NCI-H524 treated with DMSO at 0.1 percent for 48 hours (cell line): Measurements from ENCODE around the gene GSTP1.
"Not testable (repeated sequence)": the region's sequence is repeated elsewhere in the genome, so short reads cannot be mapped to it uniquely, and the experiment has no call there.

Experiments used
- DNase-seq: peaks from one replicate; lab custom pipeline; 2025; lab: John Stamatoyannopoulos, UW

GSTP1 gene

DNA sequence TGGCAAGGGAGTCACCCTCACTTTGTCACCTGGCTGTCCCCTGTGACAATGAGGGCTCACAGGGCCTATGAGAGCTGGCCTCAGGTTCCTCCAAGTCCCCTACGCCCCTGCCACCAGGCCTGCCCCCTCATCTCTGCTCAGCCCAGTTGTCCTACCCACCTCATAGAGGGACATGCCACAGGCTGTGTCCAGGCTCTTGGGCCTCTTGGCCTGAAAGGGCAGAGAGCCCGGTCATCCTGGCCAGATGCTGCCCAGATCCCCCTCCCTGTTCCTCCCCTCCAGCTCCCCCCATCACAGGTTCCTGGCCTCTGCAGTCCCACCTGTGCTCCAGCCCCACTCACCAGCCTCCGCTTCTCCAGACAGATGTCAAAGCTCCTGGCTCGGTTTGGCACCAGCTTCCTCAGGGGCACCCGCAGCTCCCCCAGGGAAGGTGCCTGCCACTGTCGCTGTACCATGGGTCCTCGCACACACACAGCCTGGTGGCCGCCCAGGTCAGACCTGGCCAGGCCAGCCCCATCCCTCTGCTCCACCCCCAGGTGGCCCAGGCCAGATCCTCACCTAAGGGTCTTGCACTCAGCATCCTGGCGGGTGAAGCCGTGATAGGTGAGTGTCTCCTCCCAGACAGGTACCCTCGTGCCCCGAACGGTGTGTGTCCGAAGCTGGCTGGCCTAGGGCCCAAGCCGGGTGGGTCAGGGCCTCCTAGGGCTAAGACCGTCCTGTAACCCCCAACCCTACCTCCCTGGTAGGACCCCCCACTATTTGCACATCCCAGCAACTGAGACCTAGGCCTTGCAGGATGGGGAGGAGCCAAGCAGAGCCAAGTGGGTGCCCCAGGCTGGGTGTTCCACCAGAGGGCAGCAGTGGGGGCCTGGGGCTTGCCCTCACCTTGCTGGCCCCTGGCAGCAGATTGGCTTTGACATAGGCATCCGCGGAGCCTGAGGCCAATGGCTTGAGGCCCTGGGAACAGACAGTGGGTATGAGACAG is 31.4 kb downstream of the GSTP1 start:
- DNase-seq = no peak

DNA sequence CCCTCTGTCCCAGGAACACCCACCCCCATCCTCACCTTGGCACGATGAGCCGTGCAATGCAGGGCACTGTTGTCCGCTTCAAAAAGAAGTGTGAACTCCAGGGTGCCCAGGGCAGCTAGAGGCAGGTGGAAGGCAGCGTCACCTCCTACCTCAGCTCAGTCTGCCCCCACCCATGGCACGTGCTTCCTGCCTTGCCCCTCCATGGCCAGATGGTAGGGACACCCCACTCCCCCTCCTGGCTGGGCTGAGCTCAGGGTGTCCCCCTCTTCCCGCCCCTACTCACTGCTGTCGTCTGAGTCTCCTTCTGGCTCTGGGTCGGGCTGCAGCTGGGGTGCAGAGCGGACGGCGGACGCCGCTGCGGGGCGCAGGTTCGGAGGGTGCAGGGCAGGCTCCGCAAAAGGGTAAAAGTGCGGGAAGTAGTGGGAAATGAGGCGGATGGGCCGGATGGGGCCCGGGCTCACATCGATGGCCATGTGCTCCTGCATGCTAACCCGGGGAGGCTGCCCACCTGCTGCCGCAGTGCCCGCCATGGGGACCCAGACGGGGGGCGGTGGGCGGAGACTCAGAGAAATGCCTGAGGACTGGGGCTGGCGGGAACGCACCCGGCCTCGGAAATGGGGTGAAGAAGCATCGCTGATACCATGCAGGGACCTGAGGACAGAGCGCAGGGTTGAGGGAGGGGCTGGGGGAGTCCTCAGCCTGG is 32.3 kb downstream of the GSTP1 start:
- DNase-seq = no peak

DNA sequence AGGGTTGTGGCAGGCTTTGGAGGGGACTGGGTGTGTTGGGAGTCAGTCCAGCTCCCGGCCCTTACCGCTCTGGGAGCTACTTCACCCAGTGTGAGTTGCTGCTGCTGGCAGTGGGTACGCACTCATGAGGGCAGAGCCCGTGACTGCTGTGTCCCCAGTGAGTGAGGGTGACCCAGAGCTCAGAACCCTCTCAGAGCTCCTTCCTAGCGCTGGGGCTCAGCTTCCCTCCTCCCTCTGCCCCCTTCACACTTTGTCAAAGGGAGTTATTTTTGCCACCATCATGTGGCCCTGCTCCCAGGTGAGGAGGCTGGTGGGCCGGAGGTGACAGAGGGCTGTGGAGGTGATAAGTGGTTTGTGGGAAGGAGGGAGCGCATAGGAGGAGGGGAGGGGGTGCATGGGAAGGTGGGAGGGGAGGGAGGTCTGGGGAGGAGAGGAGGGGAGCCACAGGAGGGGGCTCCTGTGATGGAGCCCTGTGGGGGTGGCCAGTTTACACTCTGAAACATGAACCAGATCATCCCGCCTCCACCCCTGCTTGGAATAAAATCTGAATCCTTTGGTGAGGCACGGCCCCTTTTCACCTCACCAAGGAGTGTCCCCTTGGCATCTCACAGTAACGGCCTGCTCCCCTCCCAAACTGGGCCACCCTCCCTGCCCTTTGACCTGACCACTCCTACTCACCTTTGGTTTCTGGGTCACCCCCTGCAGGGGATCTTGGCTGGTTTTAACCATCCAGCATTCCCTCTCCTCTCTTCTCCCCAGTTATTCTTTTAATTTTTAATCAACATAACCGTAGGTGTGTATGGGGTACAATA is 33.0 kb downstream of the GSTP1 start:
- no peak for DNase-seq

DNA sequence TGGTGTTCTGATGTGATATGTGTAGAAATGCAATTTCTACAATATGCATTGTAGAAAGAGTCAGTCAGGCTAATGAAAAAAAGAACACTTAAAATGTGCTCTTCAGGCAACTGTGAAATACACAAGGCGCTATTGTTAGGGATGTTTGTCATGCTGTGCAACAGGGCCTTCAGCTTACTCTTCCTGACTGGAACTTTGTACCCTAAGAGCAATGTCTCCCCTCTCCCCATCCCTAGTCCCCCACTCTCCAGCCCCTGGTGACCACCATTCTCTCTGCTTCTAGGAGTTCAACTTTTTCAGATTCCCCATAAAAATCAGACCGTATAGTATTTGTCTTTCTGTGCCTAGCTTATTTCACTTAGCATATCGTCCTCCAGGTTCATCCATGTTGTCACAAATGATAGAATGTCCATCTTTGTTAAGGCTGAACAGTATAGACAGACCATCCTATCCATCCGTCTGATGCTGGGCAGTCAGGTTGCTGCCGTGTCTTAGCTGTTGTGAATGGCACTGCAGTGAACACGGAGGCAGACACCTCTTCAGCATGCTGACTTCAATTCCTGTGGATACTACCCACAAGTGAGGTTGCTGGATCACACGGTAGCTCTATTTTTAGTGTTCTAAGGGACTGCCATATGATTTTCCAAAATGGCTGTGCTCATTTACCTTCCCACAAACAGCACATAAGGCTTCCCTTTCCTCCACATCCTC is 33.8 kb downstream of the GSTP1 start:
- no peak for DNase-seq

DNA sequence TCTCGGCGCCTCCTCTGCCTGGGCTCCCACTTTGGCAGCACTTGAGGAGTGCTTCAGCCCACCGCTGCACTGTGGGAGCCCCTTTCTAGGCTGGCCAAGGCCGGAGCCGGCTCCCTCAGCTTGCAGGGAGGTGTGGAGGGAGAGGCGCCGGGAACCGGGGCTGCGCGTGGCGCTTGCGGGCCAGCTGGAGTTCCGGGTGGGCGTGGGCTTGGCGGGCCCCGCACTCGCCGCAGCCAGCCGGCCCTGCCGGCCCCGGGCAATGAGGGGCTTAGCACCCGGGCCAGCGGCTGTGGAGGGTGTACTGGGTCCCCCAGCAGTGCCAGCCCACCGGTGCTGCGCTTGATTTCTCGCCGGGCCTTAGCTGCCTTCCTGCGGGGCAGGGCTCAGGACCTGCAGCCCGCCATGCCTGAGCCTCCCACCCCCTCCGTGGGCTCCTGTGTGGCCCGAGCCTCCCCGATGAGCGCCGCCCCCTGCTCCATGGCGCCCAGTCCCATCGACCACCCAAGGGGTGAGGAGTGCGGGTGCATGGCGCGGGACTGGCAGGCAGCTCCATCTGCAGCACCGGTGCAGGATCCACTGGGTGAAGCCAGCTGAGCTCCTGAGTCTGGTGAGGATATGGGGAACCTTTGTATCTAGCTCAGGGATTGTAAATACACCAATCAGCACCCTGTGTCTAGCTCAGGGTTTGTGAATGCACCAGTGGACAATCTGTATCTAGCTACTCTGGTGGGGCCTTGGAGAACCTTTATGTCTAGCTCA is 35.5 kb downstream of the GSTP1 start:
- DNase-seq = not testable (repeated sequence)

DNA sequence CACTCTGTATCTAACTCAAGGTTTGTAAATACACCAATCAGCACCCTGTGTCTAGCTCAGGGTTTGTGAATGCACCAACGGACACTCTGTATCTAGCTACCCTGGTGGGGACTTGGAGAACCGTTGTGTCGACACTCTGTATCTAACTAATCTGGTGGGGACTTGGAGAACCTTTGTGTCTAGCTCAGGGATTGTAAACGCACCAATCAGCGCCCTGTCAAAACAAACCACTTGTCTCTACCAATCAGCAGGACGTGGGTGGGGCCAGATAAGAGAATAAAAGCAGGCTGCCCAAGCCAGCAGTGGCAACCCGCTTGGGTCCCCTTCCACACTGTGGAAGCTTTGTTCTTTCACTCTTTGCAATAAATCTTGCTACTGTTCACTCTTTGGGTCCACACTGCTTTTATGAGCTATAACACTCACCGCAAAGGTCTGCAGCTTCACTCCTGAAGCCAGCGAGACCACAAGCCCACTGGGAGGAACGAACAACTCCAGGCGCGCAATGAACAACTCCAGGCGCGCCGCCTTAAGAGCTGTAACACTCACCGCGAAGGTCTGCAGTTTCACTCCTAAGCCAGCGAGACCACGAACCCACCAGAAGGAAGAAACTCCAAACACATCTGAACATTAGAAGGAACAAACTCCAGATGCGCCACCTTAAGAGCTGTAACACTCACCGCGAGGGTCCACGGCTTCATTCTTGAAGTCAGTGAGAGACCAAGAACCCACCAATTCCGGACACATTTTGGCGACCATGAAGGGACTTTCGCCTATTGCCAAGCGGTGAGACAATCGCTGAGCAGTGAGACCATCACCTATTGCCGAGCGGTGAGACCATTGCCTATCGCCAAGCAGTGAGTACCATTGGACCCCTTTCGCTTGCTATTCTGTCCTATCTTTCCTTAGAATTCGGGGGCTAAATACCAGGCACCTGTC is 36.3 kb downstream of the GSTP1 start:
- not testable (repeated sequence) for DNase-seq

DNA sequence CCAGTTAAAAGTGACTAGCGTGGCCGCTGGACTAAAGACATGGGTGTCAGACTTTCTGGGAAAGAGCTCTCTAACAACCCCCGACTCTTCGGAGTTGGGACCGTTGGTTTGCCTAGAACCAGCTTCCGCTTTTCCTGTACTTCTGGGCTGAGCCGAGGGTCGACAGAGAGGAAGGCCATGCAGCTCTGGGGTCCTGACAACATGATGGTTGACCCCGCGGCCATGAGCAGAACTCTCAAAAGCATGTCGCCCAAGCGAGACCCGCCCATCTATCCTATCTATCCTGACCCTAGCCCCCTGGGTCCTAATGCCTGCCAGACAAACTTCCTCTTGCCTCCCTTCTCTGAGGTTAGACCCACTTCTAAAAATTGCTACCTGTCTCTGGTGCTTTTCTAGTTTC is 37.0 kb downstream of the GSTP1 start:
- DNase-seq = not testable (repeated sequence)

DNA sequence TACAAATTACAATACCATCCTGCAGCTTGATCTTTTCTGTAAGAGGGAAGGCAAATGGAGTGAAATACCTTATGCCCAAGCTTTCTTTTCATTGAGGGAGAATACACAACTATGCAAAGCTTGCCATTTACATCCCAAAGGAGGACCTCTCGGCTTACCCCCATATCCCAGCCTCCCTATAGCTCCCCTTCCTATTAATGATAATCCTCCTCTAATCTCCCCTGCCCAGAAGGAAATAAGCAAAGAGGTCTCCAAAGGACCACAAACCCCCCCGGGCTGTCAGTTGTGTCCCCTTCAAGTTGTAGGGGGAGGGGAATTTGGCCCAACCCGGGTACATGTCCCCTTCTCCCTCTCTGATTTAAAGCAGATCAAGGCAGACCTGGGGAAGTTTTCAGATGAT is 38.3 kb downstream of the GSTP1 start:
- DNase-seq = not testable (repeated sequence)

DNA sequence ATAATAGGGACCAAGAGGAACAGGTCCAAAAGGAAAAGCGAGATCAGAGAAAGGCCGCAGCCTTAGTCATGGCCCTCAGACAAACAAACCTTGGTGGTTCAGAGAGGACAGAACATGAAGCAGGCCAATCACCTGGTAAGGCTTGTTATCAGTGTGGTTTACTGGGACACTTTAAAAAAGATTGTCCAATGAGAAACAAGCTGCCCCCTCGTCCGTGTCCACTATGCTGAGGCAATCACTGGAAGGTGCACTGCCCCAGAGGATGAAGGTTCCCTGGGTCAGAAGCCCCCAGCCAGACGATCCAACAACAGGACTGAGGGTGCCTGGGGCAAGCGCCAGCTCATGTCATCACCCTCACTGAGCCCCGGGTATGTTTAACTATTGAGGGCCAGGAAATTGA is 39.3 kb downstream of the GSTP1 start:
- not testable (repeated sequence) for DNase-seq

DNA sequence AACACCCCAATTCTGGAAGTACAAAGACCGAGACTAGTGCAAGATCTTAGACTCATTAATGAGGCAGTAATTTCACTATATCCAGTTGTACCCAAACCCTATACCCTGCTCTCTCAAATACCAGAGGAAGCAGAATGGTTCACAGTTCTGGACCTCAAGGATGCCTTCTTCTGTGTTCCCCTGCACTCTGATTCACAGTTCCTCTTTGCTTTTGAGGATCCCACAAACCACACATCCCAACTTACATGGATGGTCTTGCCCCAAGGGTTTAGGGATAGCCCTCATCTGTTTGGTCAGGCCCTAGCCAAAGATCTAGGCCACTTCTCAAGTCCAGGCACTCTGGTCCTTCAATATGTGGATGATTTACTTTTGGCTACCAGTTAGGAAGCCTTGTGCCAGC is 40.2 kb downstream of the GSTP1 start:
- DNase-seq = not testable (repeated sequence)

DNA sequence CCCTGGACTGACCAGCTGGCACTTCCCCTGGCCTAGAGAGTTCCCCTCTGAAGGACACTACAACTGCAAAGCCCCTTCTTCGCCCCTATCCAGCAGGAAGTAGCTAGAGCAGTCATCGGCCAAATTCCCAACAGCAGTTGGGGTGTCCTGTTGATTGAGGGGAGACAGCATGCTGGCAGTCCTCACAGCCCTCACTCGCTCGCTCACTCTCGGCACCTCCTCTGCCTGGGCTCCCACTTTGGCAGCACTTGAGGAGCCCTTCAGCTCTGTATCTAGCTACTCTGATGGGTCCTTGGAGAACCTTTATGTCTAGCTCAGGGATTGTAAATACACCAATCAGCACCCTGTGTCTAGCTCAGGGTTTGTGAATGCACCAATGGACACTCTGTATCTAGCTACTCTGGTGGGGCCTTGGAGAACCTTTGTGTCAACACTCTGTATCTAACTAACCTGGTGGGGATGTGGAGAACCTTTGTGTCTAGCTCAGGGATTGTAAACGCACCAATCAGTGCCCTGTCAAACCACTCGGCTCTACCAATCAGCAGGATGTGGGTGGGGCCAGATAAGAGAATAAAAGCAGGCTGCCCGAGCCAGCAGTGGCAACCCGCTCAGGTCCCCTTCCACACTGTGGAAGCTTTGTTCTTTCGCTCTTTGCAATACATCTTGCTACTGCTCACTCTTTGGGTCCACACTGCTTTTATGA is 42.7 kb downstream of the GSTP1 start:
- DNase-seq = not testable (repeated sequence)

DNA sequence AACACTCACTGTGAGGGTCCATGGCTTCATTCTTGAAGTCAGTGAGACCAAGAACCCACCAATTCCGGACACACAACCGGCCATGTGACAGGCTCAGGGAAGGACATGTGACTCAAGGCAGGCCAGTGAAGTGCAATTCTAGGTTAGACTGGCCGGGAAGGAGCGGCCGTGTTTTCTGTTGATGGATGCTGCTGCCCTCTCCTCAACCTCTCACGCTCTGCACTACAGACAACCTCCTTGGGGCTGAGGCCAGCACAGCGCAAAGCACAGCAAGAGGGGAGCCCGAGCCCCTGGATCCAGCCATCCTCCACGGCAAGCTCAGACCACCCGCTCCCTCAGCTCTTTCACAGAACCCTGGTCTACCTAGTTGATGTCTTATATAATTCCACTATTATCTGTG is 43.4 kb downstream of the GSTP1 start:
- no peak for DNase-seq

DNA sequence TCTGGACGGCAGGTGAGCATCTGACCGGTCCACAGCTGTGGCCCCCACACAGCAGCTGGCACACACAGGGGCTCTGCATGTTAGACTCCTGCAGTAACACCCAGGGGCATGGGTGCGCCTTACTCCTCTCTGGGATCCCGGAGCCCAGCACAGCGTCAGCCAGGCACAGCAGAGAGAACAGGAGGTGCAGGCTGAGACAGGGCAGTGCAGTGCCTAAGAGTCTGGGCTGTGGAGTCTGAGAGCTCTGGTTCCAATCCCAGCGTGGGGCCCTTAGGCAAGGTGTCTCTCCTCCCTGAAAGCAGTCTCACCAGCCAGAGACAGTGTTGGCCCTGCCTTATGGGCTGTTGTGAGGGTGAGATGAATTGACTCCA is 43.8 kb downstream of the GSTP1 start:
- DNase-seq = no peak

DNA sequence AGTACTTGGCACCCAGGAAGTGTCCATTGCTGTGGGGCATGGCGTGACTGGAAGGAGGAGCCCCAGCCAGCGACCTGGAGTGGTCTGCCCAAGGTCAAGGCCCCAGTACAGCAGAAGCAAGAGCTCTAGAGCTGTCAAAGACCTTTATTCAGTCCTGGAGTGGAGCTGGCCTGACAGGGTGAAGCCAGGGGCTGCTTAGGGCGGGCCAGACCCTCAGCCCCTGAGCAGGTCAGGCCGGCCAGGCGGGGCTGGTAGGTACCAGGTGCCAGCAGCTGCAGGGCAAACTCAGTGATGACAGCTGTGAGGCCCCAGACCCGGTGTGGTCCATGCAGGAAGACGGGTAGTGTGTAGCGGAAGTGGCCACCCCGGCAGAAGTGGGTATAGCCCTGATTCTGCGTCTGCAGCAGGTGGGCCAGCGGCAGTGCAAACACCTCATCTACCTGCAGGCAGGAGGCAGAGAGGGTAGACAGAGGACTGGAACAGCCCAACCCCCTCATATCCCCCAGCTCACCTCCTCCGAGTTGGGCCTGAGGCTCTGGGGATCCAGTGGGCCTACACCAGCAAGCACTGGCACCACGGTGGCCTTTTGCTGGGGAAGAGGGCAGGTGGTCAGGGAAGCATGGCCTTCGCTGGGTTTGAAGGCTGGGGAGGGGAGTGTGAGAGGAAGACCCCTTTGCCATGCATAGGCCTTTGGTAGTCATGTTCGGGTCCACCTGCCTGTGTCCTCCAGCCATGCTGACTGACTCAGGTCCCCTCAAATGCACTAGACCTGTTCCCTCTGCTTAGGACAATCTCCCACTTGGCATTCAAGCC is 44.4 kb downstream of the GSTP1 start:
- DNase-seq = no peak

DNA sequence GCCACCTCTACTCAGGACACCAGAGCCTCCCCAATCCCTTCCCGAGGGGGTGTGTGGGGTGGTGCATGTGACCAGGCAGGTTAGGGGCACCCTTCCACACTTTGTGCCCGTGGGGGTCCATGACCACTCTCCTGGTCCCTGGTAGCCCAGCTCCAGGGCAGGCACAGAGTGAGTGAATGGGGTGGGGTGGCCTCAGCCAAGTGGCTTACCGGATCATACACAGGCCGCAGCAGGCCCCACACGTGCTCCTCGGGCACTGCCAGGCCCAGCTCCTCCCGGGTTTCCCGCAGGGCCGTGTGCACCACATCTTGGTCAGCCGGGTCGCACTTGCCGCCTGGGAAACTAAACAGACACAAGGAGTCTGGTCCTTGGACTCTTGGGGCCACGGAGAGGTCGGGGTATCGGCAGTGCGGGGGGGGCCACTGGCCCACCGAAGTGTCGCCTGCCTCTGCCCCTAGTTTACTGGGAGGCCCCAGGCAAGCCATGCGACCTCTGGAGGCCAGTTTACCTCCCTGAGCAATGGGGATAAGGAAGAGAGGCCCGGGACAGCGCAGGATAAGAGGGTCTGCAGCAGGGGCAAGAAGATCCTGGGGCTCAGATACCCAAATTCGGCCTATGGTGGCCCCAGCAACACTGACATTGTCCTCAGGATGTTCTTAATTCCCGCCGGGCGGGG is 45.2 kb downstream of the GSTP1 start:
- DNase-seq = no peak

DNA sequence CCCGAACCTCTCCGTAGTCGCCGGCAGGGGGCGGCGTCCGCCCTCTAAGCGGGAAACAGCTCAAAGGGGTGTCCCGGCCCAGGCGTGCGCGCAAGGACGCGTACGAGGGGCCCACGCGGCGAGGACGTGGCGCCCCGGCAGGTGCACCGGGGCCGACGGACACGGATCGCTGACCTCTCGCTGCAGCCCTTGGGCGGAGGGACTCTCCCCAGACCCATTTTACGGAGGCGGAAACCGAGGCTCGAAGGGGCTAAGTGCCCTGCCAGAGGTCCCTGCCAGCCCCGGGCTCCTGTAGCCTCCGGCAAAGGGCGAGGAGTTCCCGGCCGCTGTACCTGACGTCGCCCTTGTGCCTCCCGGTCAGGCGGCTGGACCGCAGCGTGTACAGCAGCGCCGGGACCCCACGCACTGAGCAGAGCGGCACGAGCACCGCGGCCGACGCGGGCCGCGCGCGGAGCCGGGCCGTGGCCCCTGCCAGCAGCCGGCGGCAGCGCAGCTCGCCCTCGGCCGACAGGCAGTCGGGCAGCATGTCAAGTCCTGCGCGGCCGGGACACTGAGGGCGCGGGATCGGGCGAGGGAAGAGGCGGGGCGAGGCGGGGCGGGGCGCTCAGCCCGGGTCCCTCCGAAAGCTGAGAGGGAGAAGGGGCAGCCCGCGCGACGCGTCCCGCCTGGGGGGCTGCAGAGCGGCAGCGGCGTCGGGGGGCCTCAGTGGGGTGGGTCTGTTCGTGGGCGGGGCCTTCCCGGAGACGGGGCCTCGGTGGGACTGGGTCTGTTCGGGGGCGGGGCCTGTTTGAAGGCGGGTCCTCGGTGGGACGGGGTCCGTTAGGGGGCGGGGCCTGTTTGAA is 46.0 kb downstream of the GSTP1 start, which contains the start of gene NUDT8:
TSS of gene NUDT8 (minus strand) at position 552 of the 842 bp plus-strand sequence. CDS start at position 526, 26 bp downstream.
- DNase-seq = no peak
